HG02938 (cell line): ENCODE measurements around the gene MED9.
"Not testable (repeated sequence)": the region's sequence is repeated elsewhere in the genome, so short reads cannot be mapped to it uniquely, and the experiment has no call there.

Experiments used
- ATAC-seq: cut with Tn5 transposase; IDR thresholded peaks from one replicate; pipeline ENCODE4 v1.9.1; 2021; ENCODE audit warnings: mild to moderate bottlenecking, moderate library complexity; ENCODE audit not compliant: unreplicated experiment

The MED9 gene

GRCh38 chr17:17486416-17486815 is 9.6 kb downstream of the MED9 start:
- not testable (repeated sequence) for ATAC-seq

- ATAC-seq: no peak
Measured at GRCh38 chr17:17487998-17488397, 11.2 kb downstream of the MED9 start.

GRCh38 chr17:17491031-17491471 is 14.3 kb downstream of the MED9 start:
- no peak for ATAC-seq

- no peak for ATAC-seq
Measured at GRCh38 chr17:17491546-17491988, 14.8 kb downstream of the MED9 start.

GRCh38 chr17:17492085-17492484 is 15.3 kb downstream of the MED9 start:
- no peak for ATAC-seq

- ATAC-seq: no peak
Measured at GRCh38 chr17:17492571-17492970, 15.8 kb downstream of the MED9 start.

- no peak for ATAC-seq
Measured at GRCh38 chr17:17493249-17493985, 16.6 kb downstream of the MED9 start.

- ATAC-seq: no peak
Measured at GRCh38 chr17:17493986-17494466, 17.2 kb downstream of the MED9 start.

- ATAC-seq: no peak
Measured at GRCh38 chr17:17494499-17494869, 17.7 kb downstream of the MED9 start.

- no peak for ATAC-seq
Measured at GRCh38 chr17:17494870-17495535, 18.2 kb downstream of the MED9 start.

GRCh38 chr17:17495536-17496188 is 18.9 kb downstream of the MED9 start:
- ATAC-seq: no peak

GRCh38 chr17:17496189-17497064 is 19.6 kb downstream of the MED9 start, which contains the start of gene RASD1:
TSS of gene RASD1 (minus strand) at chr17:17496395. CDS start at chr17:17496181, 214 bp downstream.
- ATAC-seq: no peak

GRCh38 chr17:17497065-17497844 is 20.5 kb downstream of the MED9 start:
- ATAC-seq: no peak

GRCh38 chr17:17497845-17498520 is 21.2 kb downstream of the MED9 start:
- ATAC-seq: no peak

- ATAC-seq: no peak
Measured at GRCh38 chr17:17498606-17499301, 22.0 kb downstream of the MED9 start.

- ATAC-seq: no peak
Measured at GRCh38 chr17:17499402-17500145, 22.8 kb downstream of the MED9 start.

GRCh38 chr17:17500999-17501605 is 24.3 kb downstream of the MED9 start:
- no peak for ATAC-seq
